Endothelial cell of hepatic sinusoid (primary cell): ENCODE measurements around the gene OTOA.

Source experiments
- in situ Hi-C: cut with HindIII; loops from 2 replicates; pipeline ENCODE4 v1.10.0; 2017; ENCODE audit warnings: low sequenced_read_pairs

The OTOA gene

GRCh38 chr16:21639493-21639892, 24.3 kb upstream of the OTOA start:
- in situ Hi-C loops = no loop called here

- in situ Hi-C loops = no loop called here
These were observed 21.9 kb upstream of the OTOA start for GRCh38 chr16:21641916-21642315.

- in situ Hi-C loops = no loop called here
These were observed 20.9 kb upstream of the OTOA start for GRCh38 chr16:21642861-21643260.

GRCh38 chr16:21643785-21644184, 20.0 kb upstream of the OTOA start:
- in situ Hi-C loops = no loop called here

- in situ Hi-C loops = loop anchor here (5.0 kb wide), 2 partner anchors 42 to 63 kb away; no protein-coding TSS in a partner anchor
These were observed 19.1 kb upstream of the OTOA start for GRCh38 chr16:21644674-21645073.

GRCh38 chr16:21645261-21645721, 18.5 kb upstream of the OTOA start:
- in situ Hi-C loops = loop anchor here (5.0 kb wide), 2 partner anchors 43 to 62 kb away; no protein-coding TSS in a partner anchor

GRCh38 chr16:21646091-21646490, 17.7 kb upstream of the OTOA start:
- in situ Hi-C loops = loop anchor here (5.0 kb wide), 2 partner anchors 44 to 61 kb away; no protein-coding TSS in a partner anchor

GRCh38 chr16:21646721-21647561, 16.8 kb upstream of the OTOA start:
- in situ Hi-C loops = loop anchor here (5.0 kb wide), 2 partner anchors 45 to 60 kb away; no protein-coding TSS in a partner anchor

GRCh38 chr16:21647562-21648164, 16.1 kb upstream of the OTOA start:
- in situ Hi-C loops = loop anchor here (5.0 kb wide), 2 partner anchors 45 to 60 kb away; no protein-coding TSS in a partner anchor

- in situ Hi-C loops = loop anchor here (5.0 kb wide), 2 partner anchors 48 to 57 kb away; no protein-coding TSS in a partner anchor
These were observed 13.9 kb upstream of the OTOA start for GRCh38 chr16:21649826-21650406.

- in situ Hi-C loops = no loop called here
These were observed 13.2 kb upstream of the OTOA start for GRCh38 chr16:21650521-21650920.

- in situ Hi-C loops = no loop called here
These were observed 12.3 kb upstream of the OTOA start for GRCh38 chr16:21651515-21651914.

GRCh38 chr16:21652453-21652852, 11.3 kb upstream of the OTOA start, which contains the start of gene IGSF6:
Gene IGSF6 (minus strand): TSS chr16:21652608. CDS start chr16:21652598, 10 bp downstream.
- in situ Hi-C loops = no loop called here

- in situ Hi-C loops = no loop called here
These were observed 10.2 kb upstream of the OTOA start for GRCh38 chr16:21653571-21653970.

- in situ Hi-C loops = no loop called here
These were observed 9.3 kb upstream of the OTOA start for GRCh38 chr16:21654466-21654865.

GRCh38 chr16:21654881-21655280, 8.9 kb upstream of the OTOA start:
- in situ Hi-C loops = no loop called here

GRCh38 chr16:21656795-21657768, 6.7 kb upstream of the OTOA start:
- in situ Hi-C loops = no loop called here

GRCh38 chr16:21659124-21659523, 4.6 kb upstream of the OTOA start:
- in situ Hi-C loops = no loop called here

- in situ Hi-C loops = no loop called here
These were observed 1.2 kb downstream of the OTOA start for GRCh38 chr16:21664801-21665492.

- in situ Hi-C loops = no loop called here
These were observed 3.0 kb downstream of the OTOA start for GRCh38 chr16:21666772-21667171.
